ENCODE measurements around the gene KCNT2.

The KCNT2 gene

DNA sequence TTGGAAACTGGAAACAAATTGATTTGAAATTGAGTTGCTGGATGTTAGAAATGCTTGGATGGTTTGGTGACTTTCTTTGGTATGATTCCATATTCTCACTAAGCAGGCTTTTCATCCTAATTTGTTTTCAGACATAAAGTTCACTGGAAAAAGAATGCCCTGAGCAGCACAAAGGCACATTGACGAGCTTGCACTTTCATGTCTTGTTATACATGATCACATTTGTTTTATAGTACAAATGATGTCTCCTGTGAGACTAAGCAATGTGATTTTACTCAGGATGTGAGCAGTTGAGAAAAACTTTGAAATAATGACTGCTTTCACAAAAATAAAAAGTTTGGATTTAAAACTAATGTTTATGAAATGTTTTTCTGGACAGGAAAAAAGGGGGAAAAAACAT, 63.6 kb downstream of the KCNT2 start:
- TF ChIP-seq, protein P1, sequence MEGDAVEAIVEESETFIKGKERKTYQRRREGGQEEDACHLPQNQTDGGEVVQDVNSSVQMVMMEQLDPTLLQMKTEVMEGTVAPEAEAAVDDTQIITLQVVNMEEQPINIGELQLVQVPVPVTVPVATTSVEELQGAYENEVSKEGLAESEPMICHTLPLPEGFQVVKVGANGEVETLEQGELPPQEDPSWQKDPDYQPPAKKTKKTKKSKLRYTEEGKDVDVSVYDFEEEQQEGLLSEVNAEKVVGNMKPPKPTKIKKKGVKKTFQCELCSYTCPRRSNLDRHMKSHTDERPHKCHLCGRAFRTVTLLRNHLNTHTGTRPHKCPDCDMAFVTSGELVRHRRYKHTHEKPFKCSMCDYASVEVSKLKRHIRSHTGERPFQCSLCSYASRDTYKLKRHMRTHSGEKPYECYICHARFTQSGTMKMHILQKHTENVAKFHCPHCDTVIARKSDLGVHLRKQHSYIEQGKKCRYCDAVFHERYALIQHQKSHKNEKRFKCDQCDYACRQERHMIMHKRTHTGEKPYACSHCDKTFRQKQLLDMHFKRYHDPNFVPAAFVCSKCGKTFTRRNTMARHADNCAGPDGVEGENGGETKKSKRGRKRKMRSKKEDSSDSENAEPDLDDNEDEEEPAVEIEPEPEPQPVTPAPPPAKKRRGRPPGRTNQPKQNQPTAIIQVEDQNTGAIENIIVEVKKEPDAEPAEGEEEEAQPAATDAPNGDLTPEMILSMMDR (IDR thresholded peaks at IDR 0.05), result no peak
- Histone ChIP-seq H3K79me2 (no peaks in the 10 kb centered on the region), H3K4me3 (ENCODE audit: low read depth, low read length) (no peak overlapping the region), H3K36me3 (ENCODE audit: control insufficient read depth, insufficient read depth, low read length) (no peaks in the 10 kb centered on the region), H2AFZ (no peak overlapping the region), H3K4me1 (no peaks in the 10 kb centered on the region), H3K9ac (no peak overlapping the region), H3K27me3 (ENCODE audit: control insufficient read depth, insufficient read depth, low read length) (no peaks in the 10 kb centered on the region), H3K27ac (no peak overlapping the region), H3K4me2 (ENCODE audit: low read length) (no peak overlapping the region), H3K9me3 (ENCODE audit: control insufficient read depth, low read length) (no peaks in the 10 kb centered on the region)

DNA sequence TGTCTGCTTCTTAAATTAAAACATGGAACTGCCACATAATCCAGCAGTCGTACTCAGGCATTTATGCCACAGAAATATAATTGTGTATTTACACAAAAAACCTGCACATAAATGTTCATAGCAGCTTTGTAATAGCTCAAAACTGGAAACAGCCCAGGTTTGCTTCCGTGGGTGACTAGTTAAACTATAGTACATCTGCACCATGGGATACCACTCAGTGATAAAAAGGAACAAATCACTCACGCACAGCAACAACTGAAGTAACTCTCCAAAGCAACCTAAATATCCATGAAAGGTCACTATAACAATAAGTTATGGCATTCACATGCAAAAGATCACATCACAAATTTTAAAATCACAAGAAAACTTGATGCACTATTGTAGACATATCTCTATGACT, 64.4 kb downstream of the KCNT2 start:
- no peak overlapping the region for H3K4me3 ChIP-seq (ENCODE audit: low read depth, low read length)
- no peaks in the 10 kb centered on the region for H3K9me3 ChIP-seq (ENCODE audit: control insufficient read depth, low read length)
- no peaks in the 10 kb centered on the region for H3K79me2 ChIP-seq
- TF ChIP-seq, protein P1 (IDR thresholded peaks at IDR 0.05), result no peak
- H3K27ac ChIP-seq, result no peak overlapping the region
- no peak overlapping the region for H3K9ac ChIP-seq
- no peaks in the 10 kb centered on the region for H3K27me3 ChIP-seq (ENCODE audit: control insufficient read depth, insufficient read depth, low read length)
- H3K4me2 ChIP-seq (ENCODE audit: low read length), result no peak overlapping the region
- H3K4me1 ChIP-seq, result no peaks in the 10 kb centered on the region
- no peaks in the 10 kb centered on the region for H3K36me3 ChIP-seq (ENCODE audit: control insufficient read depth, insufficient read depth, low read length)
- no peak overlapping the region for H2AFZ ChIP-seq

DNA sequence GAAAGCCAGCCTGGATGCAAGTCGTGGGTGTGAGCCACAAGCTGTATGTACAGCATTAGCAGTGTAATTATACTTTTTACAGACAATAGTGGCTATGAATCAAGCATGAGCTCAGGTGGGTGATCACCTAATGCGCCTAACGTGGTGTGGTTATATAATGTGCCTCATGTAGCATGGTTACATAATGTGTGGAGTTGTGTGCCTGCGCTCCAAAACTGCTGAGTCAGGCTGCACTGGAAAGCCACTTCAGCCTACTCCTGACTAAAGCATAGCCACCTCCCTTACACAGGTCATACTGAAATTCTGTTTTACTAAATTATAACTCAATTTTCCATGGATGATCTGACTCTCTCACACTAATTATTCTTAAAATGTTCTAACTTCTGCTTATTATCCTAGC, 69.8 kb downstream of the KCNT2 start:
- TF ChIP-seq, protein P1 (IDR thresholded peaks at IDR 0.05), result no peak
- Histone ChIP-seq H3K4me2 (ENCODE audit: low read length) (no peak overlapping the region), H3K9ac (no peak overlapping the region), H3K9me3 (ENCODE audit: control insufficient read depth, low read length) (no peaks in the 10 kb centered on the region), H3K79me2 (no peaks in the 10 kb centered on the region), H3K27me3 (ENCODE audit: control insufficient read depth, insufficient read depth, low read length) (no peaks in the 10 kb centered on the region), H3K4me1 (no peaks in the 10 kb centered on the region), H3K27ac (no peak overlapping the region), H3K36me3 (ENCODE audit: control insufficient read depth, insufficient read depth, low read length) (no peaks in the 10 kb centered on the region), H2AFZ (no peak overlapping the region), H3K4me3 (ENCODE audit: low read depth, low read length) (no peak overlapping the region)

DNA sequence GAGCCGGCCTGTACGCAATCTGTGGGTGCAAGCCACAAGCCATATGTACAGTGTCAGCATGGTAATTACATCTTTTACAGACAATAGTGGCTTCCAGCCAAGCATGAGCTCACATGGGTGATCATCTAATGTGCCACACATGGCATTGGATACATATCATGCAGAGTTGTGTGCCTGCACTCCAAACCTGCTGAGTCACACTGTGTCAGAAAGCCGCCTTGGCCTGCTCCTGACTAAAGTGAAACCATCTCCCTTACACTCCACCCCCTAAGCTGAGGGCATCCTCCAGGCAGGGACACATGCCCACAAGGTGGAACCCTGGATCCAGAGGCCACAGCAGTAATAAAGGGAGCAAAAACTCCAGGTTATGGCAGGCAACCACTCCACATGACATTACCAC, 72.5 kb downstream of the KCNT2 start:
- Histone ChIP-seq H3K27ac (no peak overlapping the region), H3K4me3 (ENCODE audit: low read depth, low read length) (no peak overlapping the region), H3K4me1 (no peaks in the 10 kb centered on the region), H3K36me3 (ENCODE audit: control insufficient read depth, insufficient read depth, low read length) (no peaks in the 10 kb centered on the region), H3K79me2 (no peaks in the 10 kb centered on the region), H3K27me3 (ENCODE audit: control insufficient read depth, insufficient read depth, low read length) (no peaks in the 10 kb centered on the region), H2AFZ (no peak overlapping the region), H3K4me2 (ENCODE audit: low read length) (no peak overlapping the region), H3K9me3 (ENCODE audit: control insufficient read depth, low read length) (no peaks in the 10 kb centered on the region), H3K9ac (no peak overlapping the region)
- TF ChIP-seq, protein P1 (IDR thresholded peaks at IDR 0.05), result no peak

DNA sequence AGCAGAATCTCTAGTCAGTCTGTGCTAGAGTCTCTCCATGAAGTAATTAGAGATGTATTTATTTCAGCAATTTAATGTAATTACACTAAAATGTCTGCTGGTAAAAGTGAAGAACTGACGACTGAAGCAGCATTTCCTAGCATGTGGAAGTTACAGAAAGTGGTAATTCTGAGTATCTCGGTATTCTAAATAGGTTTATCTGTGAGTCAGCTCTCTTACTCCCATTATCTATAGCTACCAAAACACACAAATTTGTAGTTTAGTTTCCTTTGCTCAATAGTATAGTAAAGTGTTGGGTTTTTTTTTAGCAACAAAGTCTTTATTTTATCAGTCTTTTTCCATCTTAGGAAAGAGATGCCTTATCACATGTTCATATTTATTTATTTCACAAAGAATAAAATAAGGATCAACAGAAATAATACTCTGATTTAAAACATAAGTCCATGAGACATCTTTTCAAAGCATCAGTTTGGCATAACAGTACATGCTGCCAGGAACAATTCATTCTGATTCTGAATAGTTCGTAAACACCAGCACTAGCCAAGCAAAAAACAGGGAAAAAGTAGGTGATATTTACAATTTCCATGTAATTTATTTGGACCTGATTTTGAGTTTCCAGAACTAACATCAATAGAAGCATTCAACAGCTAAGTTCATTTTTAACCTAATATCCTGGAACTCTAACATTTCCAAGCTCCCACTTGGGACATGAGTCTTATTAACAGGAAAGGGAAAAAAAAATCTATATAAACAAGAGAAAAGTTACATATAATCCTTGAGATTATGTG, 76.3 kb downstream of the KCNT2 start:
- Histone ChIP-seq H3K27ac (no peak overlapping the region), H3K4me3 (ENCODE audit: low read depth, low read length) (no peak overlapping the region), H3K36me3 (ENCODE audit: control insufficient read depth, insufficient read depth, low read length) (no peaks in the 10 kb centered on the region), H3K79me2 (no peaks in the 10 kb centered on the region), H3K4me2 (ENCODE audit: low read length) (no peak overlapping the region), H3K27me3 (ENCODE audit: control insufficient read depth, insufficient read depth, low read length) (no peaks in the 10 kb centered on the region), H2AFZ (no peak overlapping the region), H3K9ac (no peak overlapping the region), H3K4me1 (no peaks in the 10 kb centered on the region), H3K9me3 (ENCODE audit: control insufficient read depth, low read length) (no peaks in the 10 kb centered on the region)
- TF ChIP-seq, protein P1 (IDR thresholded peaks at IDR 0.05), result no peak

All from parathyroid adenoma (tissue), 2 donors.